Urinary bladder (tissue), 4 donors: ENCODE data around the gene GRIP1. TPM values are rescaled to one million over a fixed set of nuclear protein-coding genes. Genes with fewer than 3 reads are reported as not detected.

ENCODE experiments used
- DNase-seq: peaks from one replicate; pipeline ENCODE4 v3.0.0-alpha.2; 2015; ENCODE audit errors: extremely low spot score
- H3K27ac ChIP-seq: one replicate; pipeline ENCODE4 v1.5.1; 2013; ENCODE audit warnings: low read depth, mild to moderate bottlenecking, moderate library complexity
- H3K36me3 ChIP-seq: one replicate; pipeline ENCODE4 v1.6.1; 2013; ENCODE audit warnings: mild to moderate bottlenecking, moderate library complexity; ENCODE audit not compliant: insufficient read depth
- H3K4me1 ChIP-seq: one replicate; pipeline ENCODE4 v1.6.1; 2013; ENCODE audit warnings: mild to moderate bottlenecking, moderate library complexity; ENCODE audit not compliant: insufficient read depth
- H3K4me3 ChIP-seq: one replicate; pipeline ENCODE4 v1.5.1; 2013; ENCODE audit warnings: low read depth, low read length
- WGBS: extraction: QIAGEN DNeasy Blood & Tissue Kit; methylation state at CpG from one replicate; pipeline ENCODE4 v1.1.7; 2013; 5-methylcytosine and 5-hydroxymethylcytosine counted together
- polyA plus RNA-seq: library from polyadenylated mRNA; stranded (reverse); fragments of 200-250 nt; gene quantifications from one replicate; pipeline ENCODE4 v1.2.3, GENCODE V29; 2013
- total RNA-seq: library from RNA; depleted of rRNA; stranded (reverse); fragments of >200 nt; gene quantifications from one replicate; pipeline ENCODE4 v1.2.3, GENCODE V29; 2014
- donor health status: healthy with polysubstance abuse.
- donor health status: healthy.

Gene GRIP1
- total and polyA plus RNA-seq, 2 donors, result 2.1 to 9.8 TPM

- H3K27ac ChIP-seq, result no peak overlapping the region
- H3K4me1 ChIP-seq, result no peaks in the 10 kb centered on the region
- H3K36me3 ChIP-seq, result no peaks in the 10 kb centered on the region
- no peak for DNase-seq
- 70% methylated on average over 2 of the region's 2 CpGs for WGBS
- H3K4me3 ChIP-seq, result no peak overlapping the region
Observed at GRCh38 chr12:66620688-66621087, 58.2 kb downstream of the GRIP1 start.

GRCh38 chr12:66620026-66620425 is 58.9 kb downstream of the GRIP1 start:
- no peaks in the 10 kb centered on the region for H3K4me1 ChIP-seq
- H3K36me3 ChIP-seq, result no peaks in the 10 kb centered on the region
- H3K27ac ChIP-seq, result no peak overlapping the region
- no peak for DNase-seq
- WGBS, result 86% methylated on average over 1 of the region's 1 CpG
- no peak overlapping the region for H3K4me3 ChIP-seq

GRCh38 chr12:66617991-66618390 is 60.9 kb downstream of the GRIP1 start:
- WGBS, result 69% methylated on average over 3 of the region's 3 CpGs
- Histone ChIP-seq H3K27ac (no peak overlapping the region), H3K4me1 (no peaks in the 10 kb centered on the region), H3K4me3 (no peak overlapping the region), H3K36me3 (no peaks in the 10 kb centered on the region)
- DNase-seq, result no peak

- no peak for DNase-seq
Observed at GRCh38 chr12:66612090-66612775, 66.6 kb downstream of the GRIP1 start.

GRCh38 chr12:66607147-66607546 is 71.7 kb downstream of the GRIP1 start:
- peak; percentile 62 for DNase-seq
- no peaks in the 10 kb centered on the region for H3K4me1 ChIP-seq

More at GRCh38 chr12:66612090-66612775, 66.6 kb downstream of the GRIP1 start:
- Histone ChIP-seq H3K4me1 (no peaks in the 10 kb centered on the region), H3K4me3 (no peak overlapping the region), H3K27ac (no peak overlapping the region), H3K36me3 (no peaks in the 10 kb centered on the region)

GRCh38 chr12:66605293-66605692 is 73.6 kb downstream of the GRIP1 start:
- WGBS, result 90% methylated on average over 5 of the region's 5 CpGs
- Histone ChIP-seq H3K36me3 (no peaks in the 10 kb centered on the region), H3K4me3 (no peak overlapping the region), H3K4me1 (no peaks in the 10 kb centered on the region), H3K27ac (no peak overlapping the region)
- no peak for DNase-seq

More at GRCh38 chr12:66607147-66607546, 71.7 kb downstream of the GRIP1 start:
- Histone ChIP-seq H3K36me3 (no peaks in the 10 kb centered on the region), H3K4me3 (no peak overlapping the region), H3K27ac (no peak overlapping the region)

GRCh38 chr12:66603981-66604479 is 74.8 kb downstream of the GRIP1 start:
- no peak overlapping the region for H3K27ac ChIP-seq
- no peaks in the 10 kb centered on the region for H3K4me1 ChIP-seq
- no peak overlapping the region for H3K4me3 ChIP-seq
- H3K36me3 ChIP-seq, result no peaks in the 10 kb centered on the region
- 97% methylated on average over 3 of the region's 3 CpGs for whole genome bisulfite sequencing
- no peak for DNase-seq

GRCh38 chr12:66603461-66603860 is 75.4 kb downstream of the GRIP1 start:
- DNase-seq, result no peak
- H3K4me3 ChIP-seq, result no peak overlapping the region
- WGBS, result 87% methylated on average over 2 of the region's 2 CpGs
- H3K36me3 ChIP-seq, result no peaks in the 10 kb centered on the region
- H3K27ac ChIP-seq, result no peak overlapping the region
- no peaks in the 10 kb centered on the region for H3K4me1 ChIP-seq

GRCh38 chr12:66602483-66603143 is 76.3 kb downstream of the GRIP1 start:
- H3K27ac ChIP-seq, result no peak overlapping the region
- no peak overlapping the region for H3K4me3 ChIP-seq
- H3K36me3 ChIP-seq, result no peaks in the 10 kb centered on the region
- 54% methylated on average over 1 of the region's 1 CpG for WGBS
- no peaks in the 10 kb centered on the region for H3K4me1 ChIP-seq
- no peak for DNase-seq

GRCh38 chr12:66600903-66601302 is 78.0 kb downstream of the GRIP1 start:
- Histone ChIP-seq H3K27ac (no peak overlapping the region), H3K4me1 (no peaks in the 10 kb centered on the region), H3K4me3 (no peak overlapping the region), H3K36me3 (no peaks in the 10 kb centered on the region)
- no peak for DNase-seq
- whole genome bisulfite sequencing, result 92% methylated on average over 2 of the region's 2 CpGs

GRCh38 chr12:66599816-66600215 is 79.1 kb downstream of the GRIP1 start:
- no peak for DNase-seq
- WGBS, result 69% methylated on average over 1 of the region's 1 CpG
- Histone ChIP-seq H3K4me1 (no peaks in the 10 kb centered on the region), H3K36me3 (no peaks in the 10 kb centered on the region), H3K4me3 (no peak overlapping the region), H3K27ac (no peak overlapping the region)

- DNase-seq, result no peak
- H3K27ac ChIP-seq, result no peak overlapping the region
- WGBS, result 35% methylated on average over 2 of the region's 2 CpGs
- no peak overlapping the region for H3K4me3 ChIP-seq
- no peaks in the 10 kb centered on the region for H3K36me3 ChIP-seq
- H3K4me1 ChIP-seq, result no peaks in the 10 kb centered on the region
Observed at GRCh38 chr12:66598608-66599007, 80.3 kb downstream of the GRIP1 start.

- Histone ChIP-seq H3K36me3 (no peaks in the 10 kb centered on the region), H3K4me3 (no peak overlapping the region), H3K27ac (no peak overlapping the region), H3K4me1 (no peaks in the 10 kb centered on the region)
- 91% methylated on average over 4 of the region's 4 CpGs for WGBS
- DNase-seq, result no peak
Observed at GRCh38 chr12:66598079-66598478, 80.8 kb downstream of the GRIP1 start.

GRCh38 chr12:66596199-66596598 is 82.7 kb downstream of the GRIP1 start:
- Histone ChIP-seq H3K4me1 (no peaks in the 10 kb centered on the region), H3K36me3 (no peaks in the 10 kb centered on the region), H3K4me3 (no peak overlapping the region), H3K27ac (no peak overlapping the region)
- no peak for DNase-seq
- 60% methylated on average over 2 of the region's 2 CpGs for WGBS
